ENCODE measurements around the gene STK24. TPM values are rescaled to one million over a fixed set of nuclear protein-coding genes. Genes with fewer than 3 reads are reported as not detected.

STK24 gene
- total RNA-seq, 1 donor from 2014 or later = 19.8 TPM

GRCh38 chr13:98449273-98449672 lies 127.6 kb downstream of the STK24 start:
- Histone ChIP-seq H3K27me3 (ENCODE audit: control insufficient read depth in 3 of 3, insufficient read depth in 3 of 3, low read length in 3 of 3) (no peaks in the 10 kb centered on the region), H3K4me3 (ENCODE audit: low read length in 3 of 3) (no peak overlapping the region), H3K4me1 (ENCODE audit: control insufficient read depth in 3 of 3, insufficient read depth in 3 of 3, low read length in 3 of 3) (peaks cover 25 to 35% (median 27%) of the 10 kb centered on the region in 3 donors), H3K9me3 (ENCODE audit: control insufficient read depth in 3 of 3, low read length in 3 of 3) (no peaks in the 10 kb centered on the region), H3K36me3 (ENCODE audit: control insufficient read depth in 3 of 3, insufficient read depth in 3 of 3, low read length in 3 of 3) (peaks cover 8 to 21% (median 13%) of the 10 kb centered on the region in 3 donors), H3K9ac (ENCODE audit: low read depth in 1 of 3, low read length in 3 of 3) (no peak overlapping the region), H3K27ac (ENCODE audit: low read depth, low read length) (no peak overlapping the region)

GRCh38 chr13:98448642-98448928 lies 128.3 kb downstream of the STK24 start:
- Histone ChIP-seq H3K9me3 (ENCODE audit: control insufficient read depth in 3 of 3, low read length in 3 of 3) (no peaks in the 10 kb centered on the region), H3K9ac (ENCODE audit: low read depth in 1 of 3, low read length in 3 of 3) (no peak overlapping the region), H3K4me1 (ENCODE audit: control insufficient read depth in 3 of 3, insufficient read depth in 3 of 3, low read length in 3 of 3) (peaks cover 22 to 34% (median 24%) of the 10 kb centered on the region in 3 donors), H3K27me3 (ENCODE audit: control insufficient read depth in 3 of 3, insufficient read depth in 3 of 3, low read length in 3 of 3) (no peaks in the 10 kb centered on the region), H3K36me3 (ENCODE audit: control insufficient read depth in 3 of 3, insufficient read depth in 3 of 3, low read length in 3 of 3) (peaks cover 8 to 21% (median 13%) of the 10 kb centered on the region in 3 donors), H3K4me3 (ENCODE audit: low read length in 3 of 3) (no peak overlapping the region), H3K27ac (ENCODE audit: low read depth, low read length) (no peak overlapping the region)

- Histone ChIP-seq H3K27ac (ENCODE audit: low read depth, low read length) (no peak overlapping the region), H3K9me3 (ENCODE audit: control insufficient read depth in 3 of 3, low read length in 3 of 3) (no peaks in the 10 kb centered on the region), H3K27me3 (ENCODE audit: control insufficient read depth in 3 of 3, insufficient read depth in 3 of 3, low read length in 3 of 3) (no peaks in the 10 kb centered on the region), H3K4me1 (ENCODE audit: control insufficient read depth in 3 of 3, insufficient read depth in 3 of 3, low read length in 3 of 3) (peaks cover 22 to 34% (median 24%) of the 10 kb centered on the region in 3 donors), H3K9ac (ENCODE audit: low read depth in 1 of 3, low read length in 3 of 3) (no peak overlapping the region), H3K4me3 (ENCODE audit: low read length in 3 of 3) (no peak overlapping the region), H3K36me3 (ENCODE audit: control insufficient read depth in 3 of 3, insufficient read depth in 3 of 3, low read length in 3 of 3) (peaks cover 8 to 21% (median 13%) of the 10 kb centered on the region in 3 donors)
These were observed 128.8 kb downstream of the STK24 start for GRCh38 chr13:98447881-98448641.

- H3K9ac ChIP-seq (ENCODE audit: low read depth in 1 of 3, low read length in 3 of 3) = no peak overlapping the region
- no peak overlapping the region for H3K27ac ChIP-seq (ENCODE audit: low read depth, low read length)
- no peaks in the 10 kb centered on the region for H3K27me3 ChIP-seq (ENCODE audit: control insufficient read depth in 3 of 3, insufficient read depth in 3 of 3, low read length in 3 of 3)
- H3K9me3 ChIP-seq (ENCODE audit: control insufficient read depth in 3 of 3, low read length in 3 of 3) = no peaks in the 10 kb centered on the region
- H3K4me1 ChIP-seq (ENCODE audit: control insufficient read depth in 3 of 3, insufficient read depth in 3 of 3, low read length in 3 of 3) = peaks cover 22 to 34% (median 24%) of the 10 kb centered on the region in 3 donors
- peaks cover 8 to 15% (median 10%) of the 10 kb centered on the region in 3 donors for H3K36me3 ChIP-seq (ENCODE audit: control insufficient read depth in 3 of 3, insufficient read depth in 3 of 3, low read length in 3 of 3)
- no peak overlapping the region for H3K4me3 ChIP-seq (ENCODE audit: low read length in 3 of 3)
These were observed 129.8 kb downstream of the STK24 start for GRCh38 chr13:98447130-98447529.

- Histone ChIP-seq H3K27me3 (ENCODE audit: control insufficient read depth in 3 of 3, insufficient read depth in 3 of 3, low read length in 3 of 3) (no peaks in the 10 kb centered on the region), H3K36me3 (ENCODE audit: control insufficient read depth in 3 of 3, insufficient read depth in 3 of 3, low read length in 3 of 3) (peaks cover 3 to 10% (median 10%) of the 10 kb centered on the region in 3 donors), H3K9ac (ENCODE audit: low read depth in 1 of 3, low read length in 3 of 3) (no peak overlapping the region), H3K4me3 (ENCODE audit: low read length in 3 of 3) (no peak overlapping the region), H3K9me3 (ENCODE audit: control insufficient read depth in 3 of 3, low read length in 3 of 3) (no peaks in the 10 kb centered on the region), H3K27ac (ENCODE audit: low read depth, low read length) (no peak overlapping the region), H3K4me1 (ENCODE audit: control insufficient read depth in 3 of 3, insufficient read depth in 3 of 3, low read length in 3 of 3) (peaks cover 16 to 26% (median 19%) of the 10 kb centered on the region in 3 donors)
These were observed 130.7 kb downstream of the STK24 start for GRCh38 chr13:98446234-98446621.

- Histone ChIP-seq H3K4me1 (ENCODE audit: control insufficient read depth in 3 of 3, insufficient read depth in 3 of 3, low read length in 3 of 3) (peaks cover 14 to 20% (median 15%) of the 10 kb centered on the region in 3 donors), H3K4me3 (ENCODE audit: low read length in 3 of 3) (peak overlapping the region in 1 of 3 donors; percentile 35), H3K27ac (ENCODE audit: low read depth, low read length) (no peak overlapping the region), H3K36me3 (ENCODE audit: control insufficient read depth in 3 of 3, insufficient read depth in 3 of 3, low read length in 3 of 3) (peaks cover 7 to 10% (median 10%) of the 10 kb centered on the region in 3 donors), H3K27me3 (ENCODE audit: control insufficient read depth in 3 of 3, insufficient read depth in 3 of 3, low read length in 3 of 3) (no peaks in the 10 kb centered on the region), H3K9ac (ENCODE audit: low read depth in 1 of 3, low read length in 3 of 3) (peak overlapping the region; percentile 14 to 20 (median 17)), H3K9me3 (ENCODE audit: control insufficient read depth in 3 of 3, low read length in 3 of 3) (no peaks in the 10 kb centered on the region)
These were observed 131.3 kb downstream of the STK24 start for GRCh38 chr13:98445340-98446233.

- Histone ChIP-seq H3K9ac (ENCODE audit: low read depth in 1 of 3, low read length in 3 of 3) (no peak overlapping the region), H3K4me1 (ENCODE audit: control insufficient read depth in 3 of 3, insufficient read depth in 3 of 3, low read length in 3 of 3) (peaks cover 7 to 11% (median 9%) of the 10 kb centered on the region in 3 donors), H3K4me3 (ENCODE audit: low read length in 3 of 3) (no peak overlapping the region), H3K9me3 (ENCODE audit: control insufficient read depth in 3 of 3, low read length in 3 of 3) (no peaks in the 10 kb centered on the region), H3K27me3 (ENCODE audit: control insufficient read depth in 3 of 3, insufficient read depth in 3 of 3, low read length in 3 of 3) (no peaks in the 10 kb centered on the region), H3K27ac (ENCODE audit: low read depth, low read length) (no peak overlapping the region), H3K36me3 (ENCODE audit: control insufficient read depth in 3 of 3, insufficient read depth in 3 of 3, low read length in 3 of 3) (peaks cover 7 to 10% (median 9%) of the 10 kb centered on the region in 3 donors)
These were observed 132.5 kb downstream of the STK24 start for GRCh38 chr13:98444381-98444780.

GRCh38 chr13:98443800-98444325 lies 133.0 kb downstream of the STK24 start:
- Histone ChIP-seq H3K27ac (ENCODE audit: low read depth, low read length) (no peak overlapping the region), H3K9me3 (ENCODE audit: control insufficient read depth in 3 of 3, low read length in 3 of 3) (no peaks in the 10 kb centered on the region), H3K36me3 (ENCODE audit: control insufficient read depth in 3 of 3, insufficient read depth in 3 of 3, low read length in 3 of 3) (peaks cover 4 to 7% (median 6%) of the 10 kb centered on the region in 3 donors), H3K4me3 (ENCODE audit: low read length in 3 of 3) (no peak overlapping the region), H3K27me3 (ENCODE audit: control insufficient read depth in 3 of 3, insufficient read depth in 3 of 3, low read length in 3 of 3) (no peaks in the 10 kb centered on the region), H3K4me1 (ENCODE audit: control insufficient read depth in 3 of 3, insufficient read depth in 3 of 3, low read length in 3 of 3) (peaks cover 7 to 11% (median 9%) of the 10 kb centered on the region in 3 donors), H3K9ac (ENCODE audit: low read depth in 1 of 3, low read length in 3 of 3) (no peak overlapping the region)

- Histone ChIP-seq H3K36me3 (ENCODE audit: control insufficient read depth in 3 of 3, insufficient read depth in 3 of 3, low read length in 3 of 3) (peaks cover 3 to 7% (median 6%) of the 10 kb centered on the region in 3 donors), H3K9ac (ENCODE audit: low read depth in 1 of 3, low read length in 3 of 3) (no peak overlapping the region)
These were observed 133.6 kb downstream of the STK24 start for GRCh38 chr13:98443329-98443728.

More at GRCh38 chr13:98443329-98443728, 133.6 kb downstream of the STK24 start:
- Histone ChIP-seq H3K9me3 (ENCODE audit: control insufficient read depth in 3 of 3, low read length in 3 of 3) (no peaks in the 10 kb centered on the region), H3K4me3 (ENCODE audit: low read length in 3 of 3) (no peak overlapping the region), H3K27me3 (ENCODE audit: control insufficient read depth in 3 of 3, insufficient read depth in 3 of 3, low read length in 3 of 3) (no peaks in the 10 kb centered on the region), H3K4me1 (ENCODE audit: control insufficient read depth in 3 of 3, insufficient read depth in 3 of 3, low read length in 3 of 3) (peaks cover 7 to 11% (median 9%) of the 10 kb centered on the region in 3 donors), H3K27ac (ENCODE audit: low read depth, low read length) (no peak overlapping the region)
